Liver (tissue), 3 donors: ENCODE data around the gene DCLK3.

Experiments
- JUND ChIP-seq, 2 donors: IDR thresholded peaks; 2 replicates each; pipeline ENCODE4 v1.6.1; 2016; ENCODE audit warnings: antibody characterized with exemption in 2 of 2
- TF ChIP-seq, protein P1 (sequence below): fragments of 150-350 bp; IDR thresholded peaks from 2 replicates; pipeline ENCODE4 v1.5.1; 2017; ENCODE audit warnings: improper control_type of control experiment, low read depth, low read length; ENCODE audit not compliant: missing input control
- donor health status: healthy.
- donor health status: healthy.

DNA sequence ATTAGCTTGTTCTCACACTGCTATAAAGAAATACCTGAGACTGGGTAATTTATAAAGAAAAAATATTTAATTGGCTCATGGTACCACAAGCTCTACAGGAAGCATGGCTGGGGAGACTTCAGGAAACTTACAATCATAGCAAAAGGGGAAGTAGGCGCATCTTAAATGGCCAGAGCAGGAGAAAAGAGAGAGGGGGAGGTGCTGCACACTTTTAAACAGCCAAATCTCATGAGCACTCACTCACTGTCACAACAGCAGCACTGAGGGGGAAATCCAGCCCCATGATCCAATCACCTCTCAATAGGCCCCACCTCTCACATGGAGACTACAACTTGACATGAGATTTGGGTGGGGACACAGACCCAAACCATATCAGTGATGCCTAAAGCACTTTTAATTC, 82.5 kb downstream of the DCLK3 start:
- TF ChIP-seq, protein P1, sequence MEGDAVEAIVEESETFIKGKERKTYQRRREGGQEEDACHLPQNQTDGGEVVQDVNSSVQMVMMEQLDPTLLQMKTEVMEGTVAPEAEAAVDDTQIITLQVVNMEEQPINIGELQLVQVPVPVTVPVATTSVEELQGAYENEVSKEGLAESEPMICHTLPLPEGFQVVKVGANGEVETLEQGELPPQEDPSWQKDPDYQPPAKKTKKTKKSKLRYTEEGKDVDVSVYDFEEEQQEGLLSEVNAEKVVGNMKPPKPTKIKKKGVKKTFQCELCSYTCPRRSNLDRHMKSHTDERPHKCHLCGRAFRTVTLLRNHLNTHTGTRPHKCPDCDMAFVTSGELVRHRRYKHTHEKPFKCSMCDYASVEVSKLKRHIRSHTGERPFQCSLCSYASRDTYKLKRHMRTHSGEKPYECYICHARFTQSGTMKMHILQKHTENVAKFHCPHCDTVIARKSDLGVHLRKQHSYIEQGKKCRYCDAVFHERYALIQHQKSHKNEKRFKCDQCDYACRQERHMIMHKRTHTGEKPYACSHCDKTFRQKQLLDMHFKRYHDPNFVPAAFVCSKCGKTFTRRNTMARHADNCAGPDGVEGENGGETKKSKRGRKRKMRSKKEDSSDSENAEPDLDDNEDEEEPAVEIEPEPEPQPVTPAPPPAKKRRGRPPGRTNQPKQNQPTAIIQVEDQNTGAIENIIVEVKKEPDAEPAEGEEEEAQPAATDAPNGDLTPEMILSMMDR = no peak
- TF ChIP-seq JUND (IDR thresholded peaks at IDR 0.05) = no peak
